NCI-H524 (cell line): Measurements from ENCODE around the gene DCBLD1.
"Not testable (repeated sequence)": the region's sequence is repeated elsewhere in the genome, so short reads cannot be mapped to it uniquely, and the experiment has no call there.

Experiments
- DNase-seq, 2 experiments: peaks; one replicate each; lab custom pipeline; 2025; lab: John Stamatoyannopoulos, UW

The DCBLD1 gene

GRCh38 chr6:117482240-117483003 is at the start of gene DCBLD1:
Gene DCBLD1 (plus strand): TSS chr6:117482674. CDS start chr6:117482782, 108 bp downstream.
- DNase-seq = peak; percentile 31 to 68

- DNase-seq = no peak
Measured at GRCh38 chr6:117440706-117441525, 41.6 kb upstream of the DCBLD1 start.

- DNase-seq = no peak
Measured at GRCh38 chr6:117441824-117442264, 40.6 kb upstream of the DCBLD1 start.

- DNase-seq = not testable (repeated sequence)
Measured at GRCh38 chr6:117442313-117442712, 40.2 kb upstream of the DCBLD1 start.

GRCh38 chr6:117444600-117444999 is 37.9 kb upstream of the DCBLD1 start:
- no peak for DNase-seq

- DNase-seq = no peak
Measured at GRCh38 chr6:117446861-117447260, 35.6 kb upstream of the DCBLD1 start.

- no peak for DNase-seq
Measured at GRCh38 chr6:117448011-117448410, 34.5 kb upstream of the DCBLD1 start.

- no peak for DNase-seq
Measured at GRCh38 chr6:117448732-117449485, 33.6 kb upstream of the DCBLD1 start.

GRCh38 chr6:117449549-117450439 is 32.7 kb upstream of the DCBLD1 start:
- peak; percentile 7 to 58 for DNase-seq

- no peak for DNase-seq
Measured at GRCh38 chr6:117451671-117452070, 30.8 kb upstream of the DCBLD1 start.

- DNase-seq = no peak
Measured at GRCh38 chr6:117456250-117456649, 26.2 kb upstream of the DCBLD1 start.

GRCh38 chr6:117456998-117457397 is 25.5 kb upstream of the DCBLD1 start:
- no peak for DNase-seq

GRCh38 chr6:117459204-117459944 is 23.1 kb upstream of the DCBLD1 start:
- DNase-seq = no peak

- no peak for DNase-seq
Measured at GRCh38 chr6:117463762-117464665, 18.5 kb upstream of the DCBLD1 start.

GRCh38 chr6:117464700-117465099 is 17.8 kb upstream of the DCBLD1 start:
- no peak for DNase-seq

GRCh38 chr6:117465691-117466090 is 16.8 kb upstream of the DCBLD1 start:
- no peak for DNase-seq

GRCh38 chr6:117467876-117468275 is 14.6 kb upstream of the DCBLD1 start:
- DNase-seq = no peak

GRCh38 chr6:117468527-117468926 is 13.9 kb upstream of the DCBLD1 start:
- not testable (repeated sequence) for DNase-seq

- DNase-seq = no peak
Measured at GRCh38 chr6:117469356-117469755, 13.1 kb upstream of the DCBLD1 start.
